Measurements from ENCODE around the gene GPR52. TPM values are rescaled to one million over a fixed set of nuclear protein-coding genes. Genes with fewer than 3 reads are reported as not detected.

The GPR52 gene
- total and polyA plus RNA-seq, 2 donors (not counting 1 experiment from before 2014, with no cell fraction given) = 0.66 TPM; not detected in 1

DNA sequence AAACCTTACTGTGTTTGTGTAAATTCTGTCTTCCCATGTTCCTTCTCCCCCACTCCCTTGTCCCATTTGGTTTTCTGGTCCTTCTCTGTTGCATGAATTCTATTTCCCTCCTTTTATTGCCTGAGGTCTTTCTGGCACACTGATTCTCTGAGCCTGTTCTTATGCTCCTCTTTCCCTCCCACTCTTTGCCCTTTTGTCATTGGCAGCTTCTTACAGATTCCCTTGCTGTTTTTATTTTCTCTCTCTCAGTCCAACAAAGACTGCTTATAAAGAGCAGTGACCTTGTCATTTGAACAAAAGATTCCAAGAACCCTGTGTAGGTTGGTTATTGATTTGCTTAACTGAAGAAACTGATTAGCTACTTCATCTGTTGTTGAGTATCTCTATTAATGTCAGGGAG is 49.7 kb downstream of the GPR52 start:
- Histone ChIP-seq H3K4me2 (ENCODE audit: extremely low read depth, insufficient read depth, low read length) (no peak overlapping the region), H3K79me2 (ENCODE audit: control insufficient read depth, insufficient read depth, low read length) (no peaks in the 10 kb centered on the region), H3K4me1 (ENCODE audit: control insufficient read depth, extremely low read depth, insufficient read depth, low read length) (no peaks in the 10 kb centered on the region), H3K27ac (ENCODE audit: insufficient read depth, low read length) (no peak overlapping the region), H4K20me1 (ENCODE audit: control insufficient read depth, extremely low read depth, insufficient read depth, low read length) (no peaks in the 10 kb centered on the region), H2AFZ (ENCODE audit: low read length) (no peak overlapping the region), H3K27me3 (ENCODE audit: control insufficient read depth, insufficient read depth, low read length) (no peaks in the 10 kb centered on the region), H3K4me3 (replicated peaks in 1 of 4; ENCODE audit: control extremely low read depth in 1 of 4, insufficient read depth in 1 of 4, low read depth in 3 of 4, low read length in 4 of 4) (no peak overlapping the region), H3K9me3 (ENCODE audit: control insufficient read depth, insufficient read depth, low read depth, low read length) (no peaks in the 10 kb centered on the region), H3K36me3 (ENCODE audit: control insufficient read depth, insufficient read depth, low read length) (no peaks in the 10 kb centered on the region), H3K9ac (ENCODE audit: insufficient read depth, low read length) (no peak overlapping the region)
- TF ChIP-seq, protein P1, sequence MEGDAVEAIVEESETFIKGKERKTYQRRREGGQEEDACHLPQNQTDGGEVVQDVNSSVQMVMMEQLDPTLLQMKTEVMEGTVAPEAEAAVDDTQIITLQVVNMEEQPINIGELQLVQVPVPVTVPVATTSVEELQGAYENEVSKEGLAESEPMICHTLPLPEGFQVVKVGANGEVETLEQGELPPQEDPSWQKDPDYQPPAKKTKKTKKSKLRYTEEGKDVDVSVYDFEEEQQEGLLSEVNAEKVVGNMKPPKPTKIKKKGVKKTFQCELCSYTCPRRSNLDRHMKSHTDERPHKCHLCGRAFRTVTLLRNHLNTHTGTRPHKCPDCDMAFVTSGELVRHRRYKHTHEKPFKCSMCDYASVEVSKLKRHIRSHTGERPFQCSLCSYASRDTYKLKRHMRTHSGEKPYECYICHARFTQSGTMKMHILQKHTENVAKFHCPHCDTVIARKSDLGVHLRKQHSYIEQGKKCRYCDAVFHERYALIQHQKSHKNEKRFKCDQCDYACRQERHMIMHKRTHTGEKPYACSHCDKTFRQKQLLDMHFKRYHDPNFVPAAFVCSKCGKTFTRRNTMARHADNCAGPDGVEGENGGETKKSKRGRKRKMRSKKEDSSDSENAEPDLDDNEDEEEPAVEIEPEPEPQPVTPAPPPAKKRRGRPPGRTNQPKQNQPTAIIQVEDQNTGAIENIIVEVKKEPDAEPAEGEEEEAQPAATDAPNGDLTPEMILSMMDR (conservative IDR thresholded peaks at IDR 0.05 in 1 of 2, IDR thresholded peaks at IDR 0.05 in 1 of 2; ENCODE audit: low read depth in 1 of 2, low read length in 2 of 2) = no peak
- no peak for TF ChIP-seq EZH2 (IDR thresholded peaks at IDR 0.05; ENCODE audit: low read length, missing control alignments)
- DNase-seq (ENCODE audit: low read depth in 2 of 2) = no peak

Data from fibroblast of lung (primary cell).